GM12872 (cell line): ENCODE results near the gene HRH3.

Experiments
- CTCF ChIP-seq: IDR thresholded peaks from 3 replicates; pipeline ENCODE4 v1.5.1; 2011; ENCODE audit warnings: low read depth, mild to moderate bottlenecking, low read length, moderate library complexity; ENCODE audit not compliant: insufficient read depth

Gene HRH3

GRCh38 chr20:62168061-62168460, 52.0 kb downstream of the HRH3 start:
- TF ChIP-seq CTCF = no peak

GRCh38 chr20:62167474-62167873, 52.6 kb downstream of the HRH3 start:
- no peak for TF ChIP-seq CTCF

- TF ChIP-seq CTCF = no peak
Observed at GRCh38 chr20:62165762-62166399, 54.2 kb downstream of the HRH3 start.
